Prostate gland (tissue), 2 donors: ENCODE results near the gene LSMEM2.

Experiments used
- CTCF ChIP-seq, 4 experiments: fragments of 200-600 bp in 2 of 4; fragments of 450-650 bp in 2 of 4; sonication (generic) in 2 of 4; IDR thresholded peaks; 1 replicate in 3 of 4; 2 replicates in 1 of 4; pipeline ENCODE4 v1.5.1; 2016 to 2019; ENCODE audit warnings: antibody characterized with exemption in 4 of 4, mild to moderate bottlenecking in 2 of 4, moderate library complexity in 2 of 4
- POLR2A ChIP-seq: fragments of 450-650 bp; IDR thresholded peaks from one replicate; pipeline ENCODE4 v1.6.1; 2016; ENCODE audit warnings: antibody characterized with exemption, mild to moderate bottlenecking
- POLR2AphosphoS5 ChIP-seq: sonication (generic); formaldehyde crosslinking; IDR thresholded peaks from one replicate; pipeline ENCODE4 v1.6.1; 2017; ENCODE audit warnings: antibody characterized with exemption

- TF ChIP-seq CTCF (IDR thresholded peaks at IDR 0.05), result no peak
- no peak for TF ChIP-seq POLR2AphosphoS5
- no peak for TF ChIP-seq POLR2A
Observed at GRCh38 chr3:50323092-50323600, 44.3 kb downstream of the LSMEM2 start.
